GM12878 (cell line): ENCODE data around the gene NEGR1. TPM values are rescaled to one million over a fixed set of nuclear protein-coding genes. Genes with fewer than 3 reads are reported as not detected.

Source experiments
- ATAC-seq: fragments of 200-7000 bp; cut with Tn5 transposase; 3 replicates; pipeline ENCODE4 v1.9.1; 2020; ENCODE audit warnings: mild to moderate bottlenecking, moderate library complexity
- BruUV-seq: library from RNA; stranded (reverse); fragments of 400-500 nt; replicated peaks from 2 replicates; lab custom pipeline; 2021; lab: Mats Ljungman, UMichigan
- CTCF ChIA-PET: fragments of 300-600 bp; sonication (Branson Sonifier 250); formaldehyde crosslinking; extraction: SDS; loops from one replicate; lab custom pipeline; 2021; ENCODE audit warnings: inconsistent platforms; lab: Yijun Ruan, JAX
- POLR2A ChIA-PET: fragments of 350-600 bp; formaldehyde crosslinking; extraction: SDS; loops from one replicate; lab custom pipeline; 2021; ENCODE audit warnings: inconsistent platforms; lab: Charles Lee
- RAD21 ChIA-PET: fragments of 300-600 bp; sonication (Branson Sonifier 250); formaldehyde crosslinking; loops from one replicate; lab custom pipeline; 2023; ENCODE audit warnings: antibody characterized with exemption; ENCODE audit not compliant: unreplicated experiment; lab: Charles Lee
- SMC1A ChIA-PET: fragments of 300-600 bp; sonication (Branson Sonifier 250); formaldehyde crosslinking; loops from one replicate; lab custom pipeline; 2023; ENCODE audit not compliant: unreplicated experiment, uncharacterized antibody; lab: Charles Lee
- DNase-seq: peaks from one replicate; pipeline ENCODE4 v3.0.0-alpha.2; 2011; ENCODE audit warnings: low read depth, low spot score
- FAIRE-seq: peaks from 3 replicates; lab custom pipeline; 2011; peaks lifted over from hg19 to GRCh38; lab: Jason Lieb, UNC
- H2AFZ ChIP-seq: 2 replicates; pipeline ENCODE4 v1.6.0; 2011; ENCODE audit warnings: low read depth, low read length, control low read depth; ENCODE audit not compliant: control insufficient read depth
- H3K27ac ChIP-seq: 2 replicates; pipeline ENCODE4 v1.5.1; 2011; ENCODE audit warnings: control low read depth; ENCODE audit not compliant: control insufficient read depth, insufficient read depth
- H3K27me3 ChIP-seq, 2 experiments: replicated peaks in 1 of 2; 2 replicates each; pipeline versions ENCODE4 v1.6.0 to v1.6.1; 2011; ENCODE audit warnings: low read length in 1 of 2; ENCODE audit not compliant: control insufficient read depth in 2 of 2, insufficient read depth in 2 of 2
- H3K36me3 ChIP-seq, 2 experiments: 2 replicates each; pipeline ENCODE4 v1.5.1; 2011; ENCODE audit warnings: low read length in 1 of 2; ENCODE audit not compliant: control insufficient read depth in 2 of 2, insufficient read depth in 2 of 2
- H3K4me1 ChIP-seq: 2 replicates; pipeline ENCODE4 v1.6.1; 2011; ENCODE audit warnings: mild to moderate bottlenecking, low read length, moderate library complexity, mixed read lengths; ENCODE audit not compliant: control insufficient read depth, insufficient read depth
- H3K4me2 ChIP-seq: 2 replicates; pipeline ENCODE4 v1.6.0; 2011; ENCODE audit warnings: control low read depth; ENCODE audit not compliant: control insufficient read depth, insufficient read depth
- H3K4me3 ChIP-seq: fragments of 200-600 bp; sonication (generic); 2 replicates; pipeline ENCODE4 v1.5.1; 2016
- H3K79me2 ChIP-seq: 2 replicates; pipeline ENCODE4 v1.6.0; 2011; ENCODE audit warnings: low read length; ENCODE audit not compliant: control insufficient read depth, insufficient read depth
- H3K9ac ChIP-seq: 2 replicates; pipeline ENCODE4 v1.8.0; 2011; ENCODE audit warnings: low read length, control low read depth, mixed read lengths; ENCODE audit not compliant: control insufficient read depth, insufficient read depth
- H3K9me3 ChIP-seq: replicated peaks from 3 replicates; pipeline ENCODE4 v1.5.1; 2011; ENCODE audit warnings: mild to moderate bottlenecking, low read length; ENCODE audit not compliant: control insufficient read depth, insufficient read depth
- H4K20me1 ChIP-seq: 2 replicates; pipeline ENCODE4 v1.6.0; 2011; ENCODE audit not compliant: control insufficient read depth, insufficient read depth
- CREB1 ChIP-seq: IDR thresholded peaks from 2 replicates; pipeline ENCODE4 v1.6.1; 2012; ENCODE audit warnings: low read depth, mild to moderate bottlenecking, inconsistent platforms
- ESRRA ChIP-seq: IDR thresholded peaks from 2 replicates; pipeline ENCODE4 v1.6.1; 2012; ENCODE audit warnings: mild to moderate bottlenecking, low read length, improper control_type of control experiment
- FOXM1 ChIP-seq: IDR thresholded peaks from 2 replicates; pipeline ENCODE4 v1.6.1; 2012; ENCODE audit warnings: low read depth, mild to moderate bottlenecking, inconsistent platforms, low read length, moderate library complexity
- MEF2A ChIP-seq: IDR thresholded peaks from 2 replicates; pipeline ENCODE4 v1.6.1; 2011; ENCODE audit warnings: low read depth, mild to moderate bottlenecking, low read length, moderate library complexity; ENCODE audit not compliant: insufficient read depth
- POLR2AphosphoS5 ChIP-seq: IDR thresholded peaks from 2 replicates; pipeline ENCODE4 v1.6.1; 2011; ENCODE audit warnings: mild to moderate bottlenecking, low read length, inconsistent platforms
- SMAD1 ChIP-seq: fragments of 450-650 bp; IDR thresholded peaks from 2 replicates; pipeline ENCODE4 v1.6.1; 2018; ENCODE audit warnings: mild to moderate bottlenecking, low read depth; ENCODE audit not compliant: partially characterized antibody
- SRF ChIP-seq, 2 experiments: IDR thresholded peaks; 2 replicates each; pipeline ENCODE4 v1.6.1; 2011; ENCODE audit warnings: low read depth in 2 of 2, low read length in 2 of 2, mild to moderate bottlenecking in 1 of 2, moderate library complexity in 1 of 2
- in situ Hi-C: fragments of 300-500 bp; cut with MboI; formaldehyde crosslinking; loops from 9 replicates; pipeline ENCODE4 v1.14.3; 2018; ENCODE audit warnings: mixed read lengths
- intact Hi-C: fragments of 100-400 bp; cut with micrococcal nuclease; formaldehyde crosslinking; loops from one replicate; pipeline ENCODE4 v1.14.2; 2022; ENCODE audit not compliant: unreplicated experiment
- polyA plus RNA-seq, 11 experiments: library from polyadenylated mRNA; depleted of rRNA in 4 of 11; unstranded in 6 of 11; stranded (reverse) in 5 of 11; fragments of >200 nt; fragmentation: Nextera tagmentation in 4 of 11; fragmentation: Illumina TruSeq in 1 of 11; extraction: Ambion mirVana in 4 of 11; extraction: Trizol in 1 of 11; gene quantifications; 1 replicate in 1 of 11; 2 replicates in 10 of 11; pipeline versions ENCODE4 v1.2.1 to v1.2.3, GENCODE V29; 2011 to 2016; ENCODE audit warnings: inconsistent platforms in 2 of 11, missing spikeins in 2 of 11, low read depth in 1 of 11
- total RNA-seq, 4 experiments: library from RNA; depleted of rRNA in 3 of 4; stranded (reverse); fragments of >200 nt in 3 of 4; fragmentation: Illumina TruSeq in 1 of 4; extraction: Trizol in 1 of 4; gene quantifications; 2 replicates each; pipeline versions ENCODE4 v1.2.1 to v1.2.3, GENCODE V29; 2013 to 2021
- TF ChIP-seq, protein P1 (sequence below): IDR thresholded peaks from 2 replicates; pipeline ENCODE4 v1.6.1; 2012; ENCODE audit warnings: improper control_type of control experiment, low read depth, low read length; ENCODE audit not compliant: insufficient replicate concordance
- TF ChIP-seq, protein P2 (sequence below): IDR thresholded peaks from 2 replicates; pipeline ENCODE4 v1.6.1; 2011; ENCODE audit warnings: low read depth, mild to moderate bottlenecking, low read length, moderate library complexity, borderline replicate concordance; ENCODE audit errors: extremely low read depth

Gene NEGR1
- total and polyA plus RNA-seq, 10 of the 15 experiments (the other 5 are each of a cell fraction or from before 2014, with no cell fraction given), result under 0.01 to 0.03 (median 0.01) TPM; not detected in 7

DNA sequence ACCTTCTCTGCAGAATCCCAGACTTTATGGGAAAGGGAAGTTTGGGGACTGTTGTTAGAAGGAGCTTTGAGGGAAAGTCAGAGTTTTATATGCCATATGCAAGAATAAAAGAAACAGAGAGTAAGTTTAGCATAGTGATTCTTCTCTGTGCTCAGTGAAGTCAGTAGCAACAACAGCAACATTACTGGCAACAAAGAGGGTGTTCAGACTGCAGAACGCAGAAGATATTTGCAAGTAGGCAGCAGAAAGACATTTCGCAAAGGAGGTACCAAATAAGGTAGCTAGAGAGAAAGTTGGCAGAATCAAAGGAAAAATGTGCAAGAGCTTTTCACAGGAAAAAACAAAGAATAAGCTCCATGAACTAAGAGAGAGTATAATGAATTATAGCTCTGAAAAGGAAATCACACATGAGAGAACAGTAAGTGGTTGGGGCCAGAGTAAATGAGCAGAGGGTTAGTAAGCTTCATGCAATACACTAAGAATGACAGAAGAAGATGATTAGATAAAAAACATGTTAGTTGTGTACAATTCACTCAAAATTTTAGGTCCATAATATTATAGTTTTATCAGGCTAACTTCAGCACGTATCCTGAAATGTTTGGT, 98.1 kb downstream of the NEGR1 start (continued):
- TF ChIP-seq, protein P1, sequence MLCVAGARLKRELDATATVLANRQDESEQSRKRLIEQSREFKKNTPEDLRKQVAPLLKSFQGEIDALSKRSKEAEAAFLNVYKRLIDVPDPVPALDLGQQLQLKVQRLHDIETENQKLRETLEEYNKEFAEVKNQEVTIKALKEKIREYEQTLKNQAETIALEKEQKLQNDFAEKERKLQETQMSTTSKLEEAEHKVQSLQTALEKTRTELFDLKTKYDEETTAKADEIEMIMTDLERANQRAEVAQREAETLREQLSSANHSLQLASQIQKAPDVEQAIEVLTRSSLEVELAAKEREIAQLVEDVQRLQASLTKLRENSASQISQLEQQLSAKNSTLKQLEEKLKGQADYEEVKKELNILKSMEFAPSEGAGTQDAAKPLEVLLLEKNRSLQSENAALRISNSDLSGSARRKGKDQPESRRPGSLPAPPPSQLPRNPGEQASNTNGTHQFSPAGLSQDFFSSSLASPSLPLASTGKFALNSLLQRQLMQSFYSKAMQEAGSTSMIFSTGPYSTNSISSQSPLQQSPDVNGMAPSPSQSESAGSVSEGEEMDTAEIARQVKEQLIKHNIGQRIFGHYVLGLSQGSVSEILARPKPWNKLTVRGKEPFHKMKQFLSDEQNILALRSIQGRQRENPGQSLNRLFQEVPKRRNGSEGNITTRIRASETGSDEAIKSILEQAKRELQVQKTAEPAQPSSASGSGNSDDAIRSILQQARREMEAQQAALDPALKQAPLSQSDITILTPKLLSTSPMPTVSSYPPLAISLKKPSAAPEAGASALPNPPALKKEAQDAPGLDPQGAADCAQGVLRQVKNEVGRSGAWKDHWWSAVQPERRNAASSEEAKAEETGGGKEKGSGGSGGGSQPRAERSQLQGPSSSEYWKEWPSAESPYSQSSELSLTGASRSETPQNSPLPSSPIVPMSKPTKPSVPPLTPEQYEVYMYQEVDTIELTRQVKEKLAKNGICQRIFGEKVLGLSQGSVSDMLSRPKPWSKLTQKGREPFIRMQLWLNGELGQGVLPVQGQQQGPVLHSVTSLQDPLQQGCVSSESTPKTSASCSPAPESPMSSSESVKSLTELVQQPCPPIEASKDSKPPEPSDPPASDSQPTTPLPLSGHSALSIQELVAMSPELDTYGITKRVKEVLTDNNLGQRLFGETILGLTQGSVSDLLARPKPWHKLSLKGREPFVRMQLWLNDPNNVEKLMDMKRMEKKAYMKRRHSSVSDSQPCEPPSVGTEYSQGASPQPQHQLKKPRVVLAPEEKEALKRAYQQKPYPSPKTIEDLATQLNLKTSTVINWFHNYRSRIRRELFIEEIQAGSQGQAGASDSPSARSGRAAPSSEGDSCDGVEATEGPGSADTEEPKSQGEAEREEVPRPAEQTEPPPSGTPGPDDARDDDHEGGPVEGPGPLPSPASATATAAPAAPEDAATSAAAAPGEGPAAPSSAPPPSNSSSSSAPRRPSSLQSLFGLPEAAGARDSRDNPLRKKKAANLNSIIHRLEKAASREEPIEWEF, result no peak
- TF ChIP-seq ESRRA, result no peak
- no peak for TF ChIP-seq SRF (IDR thresholded peaks at IDR 0.05; ENCODE audit: low read depth in 2 of 2, low read length in 2 of 2)
- no peak for TF ChIP-seq FOXM1
- no peak for TF ChIP-seq MEF2A
- TF ChIP-seq POLR2AphosphoS5, result no peak

DNA sequence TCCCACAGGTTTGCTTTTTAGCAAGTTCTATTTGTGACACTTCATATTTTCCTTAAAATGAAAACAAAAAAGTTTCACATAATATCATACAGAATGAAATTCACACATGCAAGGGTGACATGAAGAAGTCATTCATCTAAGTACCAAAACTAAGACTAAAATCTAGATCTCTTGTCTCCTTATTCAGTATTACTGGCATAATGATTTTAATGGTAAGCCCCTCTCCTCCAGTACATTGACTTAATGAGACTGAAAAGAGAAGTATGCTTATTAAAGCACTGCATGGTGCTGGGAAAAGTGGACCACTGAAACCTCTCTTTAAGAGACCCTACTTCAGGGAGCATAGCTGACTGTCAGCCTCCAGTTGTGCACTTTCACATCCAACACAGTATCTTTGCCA, 99.5 kb downstream of the NEGR1 start:
- H3K4me1 ChIP-seq, result no peaks in the 10 kb centered on the region
- intact Hi-C loops, result no loop called here
- no peak overlapping the region for H3K9ac ChIP-seq
- H4K20me1 ChIP-seq, result no peaks in the 10 kb centered on the region
- H3K4me3 ChIP-seq, result no peak overlapping the region
- no peak overlapping the region for H2AFZ ChIP-seq
- in situ Hi-C loops, result no loop called here
- ChIA-PET CTCF (interaction anchor here (0.8 kb wide), 1 partner anchor 7 kb away, joined by 3 read pairs; no protein-coding TSS in a partner anchor), RAD21 (no interaction called here), POLR2A (no interaction called here), SMC1A (no interaction called here)
- ATAC-seq, result peak; percentile 52; the same call in 2 of the 3 replicates
- FAIRE-seq, result no peak
- no TSS peak for BruUV-seq
- H3K27me3 ChIP-seq, result no peaks in the 10 kb centered on the region
- H3K36me3 ChIP-seq, result no peaks in the 10 kb centered on the region
- no peak overlapping the region for H3K4me2 ChIP-seq
- no peak overlapping the region for H3K27ac ChIP-seq
- no peak for TF ChIP-seq SMAD1
- no peak for TF ChIP-seq CREB1
- TF ChIP-seq, protein P2, sequence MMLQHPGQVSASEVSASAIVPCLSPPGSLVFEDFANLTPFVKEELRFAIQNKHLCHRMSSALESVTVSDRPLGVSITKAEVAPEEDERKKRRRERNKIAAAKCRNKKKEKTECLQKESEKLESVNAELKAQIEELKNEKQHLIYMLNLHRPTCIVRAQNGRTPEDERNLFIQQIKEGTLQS, result no peak
- H3K9me3 ChIP-seq, result no peaks in the 10 kb centered on the region
- no peaks in the 10 kb centered on the region for H3K79me2 ChIP-seq
- no peak for DNase-seq
